Tibial nerve (tissue), 3 donors: Measurements from ENCODE around the gene MSL2.
"Not testable (repeated sequence)": the region's sequence is repeated elsewhere in the genome, so short reads cannot be mapped to it uniquely, and the experiment has no call there.

Source experiments
- CTCF ChIP-seq, 5 experiments: fragments of 200-600 bp in 3 of 5; fragments of 450-650 bp in 2 of 5; sonication (generic) in 3 of 5; IDR thresholded peaks; one replicate each; pipeline ENCODE4 v1.5.1; 2016 to 2019; ENCODE audit warnings: antibody characterized with exemption in 5 of 5, mild to moderate bottlenecking in 3 of 5, moderate library complexity in 2 of 5
- POLR2A ChIP-seq, 2 donors: fragments of 450-650 bp; IDR thresholded peaks; one replicate each; pipeline ENCODE4 v1.6.1; 2017; ENCODE audit warnings: antibody characterized with exemption in 2 of 2, mild to moderate bottlenecking in 2 of 2, moderate library complexity in 2 of 2

- not testable (repeated sequence) for TF ChIP-seq CTCF, POLR2A (IDR thresholded peaks at IDR 0.05)
Observed at GRCh38 chr3:136144397-136144796, 51.7 kb downstream of the MSL2 start.
